ENCODE data around the gene PTBP1. TPM values are rescaled to one million over a fixed set of nuclear protein-coding genes. Genes with fewer than 3 reads are reported as not detected.

PTBP1 gene
- total and polyA plus RNA-seq, 2 experiments from 2014 or later = 539 to 632 TPM

DNA sequence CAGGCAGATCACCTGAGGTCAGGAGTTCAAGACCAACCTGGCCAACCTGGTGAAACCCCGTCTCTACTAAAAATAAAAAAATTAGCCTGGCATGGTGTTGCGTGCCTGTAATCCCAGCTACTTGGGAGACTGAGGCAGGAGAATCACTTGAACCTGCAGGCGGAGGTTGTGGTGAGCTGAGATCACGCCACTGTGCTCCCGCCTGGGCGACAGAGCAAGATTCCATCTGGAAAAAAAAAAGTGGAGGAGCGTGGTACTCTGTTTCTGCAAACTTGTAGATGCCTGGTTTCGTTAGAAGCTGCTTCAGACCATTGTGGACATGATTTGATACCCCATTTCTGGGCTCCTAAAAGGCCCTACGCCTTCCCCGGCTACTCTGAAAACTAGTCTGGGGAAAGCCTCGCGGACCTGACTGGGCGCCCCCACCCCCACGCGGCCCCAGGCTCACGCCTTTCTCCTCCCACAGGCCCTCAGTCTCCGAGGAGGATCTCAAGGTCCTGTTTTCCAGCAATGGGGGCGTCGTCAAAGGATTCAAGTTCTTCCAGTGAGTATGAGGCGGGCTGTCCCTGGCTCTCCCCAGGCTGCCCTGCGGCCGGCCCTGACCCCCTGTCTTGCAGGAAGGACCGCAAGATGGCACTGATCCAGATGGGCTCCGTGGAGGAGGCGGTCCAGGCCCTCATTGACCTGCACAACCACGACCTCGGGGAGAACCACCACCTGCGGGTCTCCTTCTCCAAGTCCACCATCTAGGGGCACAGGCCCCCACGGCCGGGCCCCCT lies 13.0 kb downstream of the PTBP1 start:
- H3K9me2 ChIP-seq (ENCODE audit: insufficient read depth) = no peaks in the 10 kb centered on the region
- H3K4me3 Mint-ChIP-seq = no peak overlapping the region
- H3K36me3 ChIP-seq (ENCODE audit: insufficient read depth) = peaks cover 41% of the 10 kb centered on the region
- H3F3A ChIP-seq (replicated peaks; ENCODE audit: low read depth) = peaks cover 60% of the 10 kb centered on the region
- peak; percentile 21 for DNase-seq (ENCODE audit: low spot score)
- H3K27ac Mint-ChIP-seq = no peak overlapping the region
- peaks cover 41% of the 10 kb centered on the region for H4K20me1 ChIP-seq (replicated peaks; ENCODE audit: insufficient read depth)
- no peak overlapping the region for H2AFZ ChIP-seq
- H3K4me3 ChIP-seq = no peak overlapping the region
- H3K4me1 Mint-ChIP-seq = peaks cover 9% of the 10 kb centered on the region; the same call in 2 of the 3 replicates
- no peaks in the 10 kb centered on the region; the same call in 2 of the 3 replicates for H3K9me3 Mint-ChIP-seq
- no peaks in the 10 kb centered on the region; the same call in 1 of the 2 replicates for H3K4me1 ChIP-seq (ENCODE audit: insufficient read depth)
- no peak overlapping the region for H3K4me2 ChIP-seq
- H3K27me3 Mint-ChIP-seq (ENCODE audit: insufficient read depth, low read depth, poor library complexity) = peaks cover 36% of the 10 kb centered on the region
- peak overlapping the region; percentile 22 for H3K27ac ChIP-seq (ENCODE audit: low read depth)
- H3K36me3 Mint-ChIP-seq (ENCODE audit: low read depth) = peaks cover 66% of the 10 kb centered on the region
- H3K79me2 ChIP-seq (replicated peaks; ENCODE audit: insufficient read depth) = peaks cover 29% of the 10 kb centered on the region
- TF ChIP-seq, protein P1, sequence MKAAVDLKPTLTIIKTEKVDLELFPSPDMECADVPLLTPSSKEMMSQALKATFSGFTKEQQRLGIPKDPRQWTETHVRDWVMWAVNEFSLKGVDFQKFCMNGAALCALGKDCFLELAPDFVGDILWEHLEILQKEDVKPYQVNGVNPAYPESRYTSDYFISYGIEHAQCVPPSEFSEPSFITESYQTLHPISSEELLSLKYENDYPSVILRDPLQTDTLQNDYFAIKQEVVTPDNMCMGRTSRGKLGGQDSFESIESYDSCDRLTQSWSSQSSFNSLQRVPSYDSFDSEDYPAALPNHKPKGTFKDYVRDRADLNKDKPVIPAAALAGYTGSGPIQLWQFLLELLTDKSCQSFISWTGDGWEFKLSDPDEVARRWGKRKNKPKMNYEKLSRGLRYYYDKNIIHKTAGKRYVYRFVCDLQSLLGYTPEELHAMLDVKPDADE (IDR thresholded peaks at IDR 0.05) = no peak
- TF ChIP-seq, protein P2, sequence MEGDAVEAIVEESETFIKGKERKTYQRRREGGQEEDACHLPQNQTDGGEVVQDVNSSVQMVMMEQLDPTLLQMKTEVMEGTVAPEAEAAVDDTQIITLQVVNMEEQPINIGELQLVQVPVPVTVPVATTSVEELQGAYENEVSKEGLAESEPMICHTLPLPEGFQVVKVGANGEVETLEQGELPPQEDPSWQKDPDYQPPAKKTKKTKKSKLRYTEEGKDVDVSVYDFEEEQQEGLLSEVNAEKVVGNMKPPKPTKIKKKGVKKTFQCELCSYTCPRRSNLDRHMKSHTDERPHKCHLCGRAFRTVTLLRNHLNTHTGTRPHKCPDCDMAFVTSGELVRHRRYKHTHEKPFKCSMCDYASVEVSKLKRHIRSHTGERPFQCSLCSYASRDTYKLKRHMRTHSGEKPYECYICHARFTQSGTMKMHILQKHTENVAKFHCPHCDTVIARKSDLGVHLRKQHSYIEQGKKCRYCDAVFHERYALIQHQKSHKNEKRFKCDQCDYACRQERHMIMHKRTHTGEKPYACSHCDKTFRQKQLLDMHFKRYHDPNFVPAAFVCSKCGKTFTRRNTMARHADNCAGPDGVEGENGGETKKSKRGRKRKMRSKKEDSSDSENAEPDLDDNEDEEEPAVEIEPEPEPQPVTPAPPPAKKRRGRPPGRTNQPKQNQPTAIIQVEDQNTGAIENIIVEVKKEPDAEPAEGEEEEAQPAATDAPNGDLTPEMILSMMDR (conservative IDR thresholded peaks at IDR 0.05; ENCODE audit: low read depth in 2 of 2) = no peak
- TF ChIP-seq EZH2 (IDR thresholded peaks at IDR 0.05; ENCODE audit: low read depth, unreplicated experiment) = no peak
- TF ChIP-seq POLR2AphosphoS5 (IDR thresholded peaks at IDR 0.05; ENCODE audit: low read depth) = no peak; the same call in 1 of the 2 replicates
- TF ChIP-seq, protein P3, sequence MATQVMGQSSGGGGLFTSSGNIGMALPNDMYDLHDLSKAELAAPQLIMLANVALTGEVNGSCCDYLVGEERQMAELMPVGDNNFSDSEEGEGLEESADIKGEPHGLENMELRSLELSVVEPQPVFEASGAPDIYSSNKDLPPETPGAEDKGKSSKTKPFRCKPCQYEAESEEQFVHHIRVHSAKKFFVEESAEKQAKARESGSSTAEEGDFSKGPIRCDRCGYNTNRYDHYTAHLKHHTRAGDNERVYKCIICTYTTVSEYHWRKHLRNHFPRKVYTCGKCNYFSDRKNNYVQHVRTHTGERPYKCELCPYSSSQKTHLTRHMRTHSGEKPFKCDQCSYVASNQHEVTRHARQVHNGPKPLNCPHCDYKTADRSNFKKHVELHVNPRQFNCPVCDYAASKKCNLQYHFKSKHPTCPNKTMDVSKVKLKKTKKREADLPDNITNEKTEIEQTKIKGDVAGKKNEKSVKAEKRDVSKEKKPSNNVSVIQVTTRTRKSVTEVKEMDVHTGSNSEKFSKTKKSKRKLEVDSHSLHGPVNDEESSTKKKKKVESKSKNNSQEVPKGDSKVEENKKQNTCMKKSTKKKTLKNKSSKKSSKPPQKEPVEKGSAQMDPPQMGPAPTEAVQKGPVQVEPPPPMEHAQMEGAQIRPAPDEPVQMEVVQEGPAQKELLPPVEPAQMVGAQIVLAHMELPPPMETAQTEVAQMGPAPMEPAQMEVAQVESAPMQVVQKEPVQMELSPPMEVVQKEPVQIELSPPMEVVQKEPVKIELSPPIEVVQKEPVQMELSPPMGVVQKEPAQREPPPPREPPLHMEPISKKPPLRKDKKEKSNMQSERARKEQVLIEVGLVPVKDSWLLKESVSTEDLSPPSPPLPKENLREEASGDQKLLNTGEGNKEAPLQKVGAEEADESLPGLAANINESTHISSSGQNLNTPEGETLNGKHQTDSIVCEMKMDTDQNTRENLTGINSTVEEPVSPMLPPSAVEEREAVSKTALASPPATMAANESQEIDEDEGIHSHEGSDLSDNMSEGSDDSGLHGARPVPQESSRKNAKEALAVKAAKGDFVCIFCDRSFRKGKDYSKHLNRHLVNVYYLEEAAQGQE (IDR thresholded peaks at IDR 0.05; ENCODE audit: unreplicated experiment) = no peak
- TF ChIP-seq ZNF331 (CRISPR knock-in tag; IDR thresholded peaks at IDR 0.05; ENCODE audit: low read depth) = no peak
- no peak for TF ChIP-seq ZNF114 (CRISPR knock-in tag; IDR thresholded peaks at IDR 0.05)
- H3K27me3 ChIP-seq (ENCODE audit: insufficient read depth) = no peaks in the 10 kb centered on the region
- no peak for ATAC-seq
